ENCODE data around the gene RHOT1. TPM values are rescaled to one million over a fixed set of nuclear protein-coding genes. Genes with fewer than 3 reads are reported as not detected.
"Not testable (repeated sequence)": the region's sequence is repeated elsewhere in the genome, so short reads cannot be mapped to it uniquely, and the experiment has no call there.

Gene RHOT1
- total RNA-seq, 1 donor from 2014 or later = 26.6 TPM

- no peak for DNase-seq (ENCODE audit: low read depth in 2 of 2)
Measured at GRCh38 chr17:32159586-32160438, 17.5 kb downstream of the RHOT1 start.

GRCh38 chr17:32160526-32160925 lies 18.2 kb downstream of the RHOT1 start:
- DNase-seq (ENCODE audit: low read depth in 2 of 2) = no peak

- DNase-seq (ENCODE audit: low read depth in 2 of 2) = no peak
Measured at GRCh38 chr17:32161029-32161428, 18.7 kb downstream of the RHOT1 start.

DNA sequence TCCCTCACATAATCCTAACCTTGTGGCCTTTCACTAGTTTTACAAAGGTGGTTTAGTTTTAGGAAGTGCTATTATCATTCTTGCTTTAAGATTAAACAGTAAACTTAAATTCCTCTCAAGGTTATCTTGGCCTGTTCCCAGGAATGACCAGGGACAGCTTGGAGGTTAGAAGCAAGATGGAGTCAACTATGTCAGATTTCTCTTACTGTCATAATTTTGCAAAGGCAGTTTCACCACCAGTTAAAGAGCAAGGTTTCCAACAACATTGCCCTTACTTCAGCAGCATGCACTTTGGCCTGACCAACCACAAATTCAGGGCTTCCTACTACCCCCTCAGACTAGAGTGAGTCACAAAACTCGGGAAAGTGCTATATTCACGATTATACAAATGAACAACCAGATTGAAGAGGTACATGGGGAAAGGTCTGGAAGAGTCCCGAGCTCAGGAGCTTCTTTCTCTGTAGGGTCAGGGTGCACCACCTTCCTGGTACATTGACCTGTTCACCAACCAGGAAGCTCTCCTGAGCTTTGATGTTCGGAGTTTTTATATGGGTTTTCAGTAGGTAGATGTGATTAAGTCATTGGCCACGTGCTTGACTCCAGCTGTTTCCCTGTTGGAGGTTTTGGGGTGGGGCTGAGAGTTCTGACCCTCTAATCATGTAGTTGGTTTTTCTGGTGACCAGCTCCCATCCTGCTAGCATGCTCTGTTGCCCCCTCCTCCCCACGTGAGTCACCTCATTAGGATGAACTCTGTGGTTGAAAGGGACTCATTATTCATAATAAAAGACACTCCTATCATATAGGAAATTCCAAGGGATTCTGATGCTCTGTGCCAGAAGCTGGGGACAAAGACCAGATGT lies 19.4 kb downstream of the RHOT1 start:
- DNase-seq (ENCODE audit: low read depth in 2 of 2) = peak in 1 of 2 donors; percentile 52

- DNase-seq (ENCODE audit: low read depth in 2 of 2) = no peak
Measured at GRCh38 chr17:32174889-32175288, 32.6 kb downstream of the RHOT1 start.

GRCh38 chr17:32178679-32179078 lies 36.4 kb downstream of the RHOT1 start:
- DNase-seq (ENCODE audit: low read depth in 2 of 2) = not testable (repeated sequence)

- DNase-seq (ENCODE audit: low read depth in 2 of 2) = not testable (repeated sequence)
Measured at GRCh38 chr17:32179103-32179502, 36.8 kb downstream of the RHOT1 start.

GRCh38 chr17:32179526-32179925 lies 37.2 kb downstream of the RHOT1 start:
- not testable (repeated sequence) for DNase-seq (ENCODE audit: low read depth in 2 of 2)

DNA sequence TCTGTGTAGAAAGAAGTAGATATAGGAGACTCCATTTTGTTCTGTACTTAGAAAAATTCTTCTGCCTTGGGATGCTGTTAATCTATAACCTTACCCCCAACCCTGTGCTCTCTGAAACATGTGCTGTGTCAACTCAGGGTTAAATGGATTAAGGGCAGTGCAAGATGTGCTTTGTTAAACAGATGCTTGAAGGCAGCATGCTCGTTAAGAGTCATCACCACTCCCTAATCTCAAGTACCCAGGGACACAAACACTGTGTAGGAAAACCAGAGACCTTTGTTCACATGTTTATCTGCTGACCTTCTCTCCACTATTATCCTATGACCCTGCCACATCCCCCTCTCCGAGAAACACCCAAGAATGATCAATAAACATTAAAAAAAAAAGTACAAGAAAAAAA lies 38.0 kb downstream of the RHOT1 start:
- not testable (repeated sequence) for DNase-seq (ENCODE audit: low read depth in 2 of 2)

DNA sequence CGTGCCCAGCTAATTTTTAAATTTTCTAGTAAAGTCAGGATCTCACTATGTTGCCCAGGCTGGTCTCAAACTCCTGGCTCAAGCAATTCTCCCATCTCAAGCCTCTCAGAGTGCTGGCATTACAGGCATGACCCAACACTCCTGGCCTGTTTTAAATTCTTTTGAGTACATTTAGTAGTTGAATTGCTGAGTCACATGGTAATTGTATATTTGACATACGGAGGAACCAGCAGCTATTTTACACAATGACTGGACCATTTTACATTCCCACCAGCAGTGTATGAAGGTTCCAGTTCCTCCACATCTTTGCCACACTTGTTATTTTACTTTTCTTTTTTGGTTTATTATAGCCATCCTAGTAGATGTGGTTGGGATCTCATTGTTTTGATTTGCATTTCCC lies 43.6 kb downstream of the RHOT1 start:
- DNase-seq (ENCODE audit: low read depth in 2 of 2) = no peak

- DNase-seq (ENCODE audit: low read depth in 2 of 2) = peak in 1 of 2 donors; percentile 7
Measured at GRCh38 chr17:32187271-32187670, 45.0 kb downstream of the RHOT1 start.

DNA sequence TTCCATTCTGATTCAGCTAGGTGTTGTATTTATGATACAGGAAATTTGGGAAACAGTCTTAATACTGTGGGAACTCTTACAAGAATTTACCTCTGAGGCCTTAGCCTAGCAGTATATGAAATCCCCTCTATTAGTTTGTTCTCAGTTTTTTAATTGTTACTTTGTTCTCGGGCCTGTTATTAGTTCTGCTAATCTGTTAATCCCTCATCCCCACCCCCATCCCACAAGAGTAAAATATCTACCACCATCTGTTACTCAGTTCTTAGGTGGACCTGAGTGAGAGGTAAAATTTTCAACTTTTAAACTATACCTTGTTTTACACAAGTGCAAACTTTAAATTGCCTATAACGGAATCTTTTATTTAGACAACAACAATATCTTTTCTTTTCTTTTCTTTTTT lies 47.0 kb downstream of the RHOT1 start:
- DNase-seq (ENCODE audit: low read depth in 2 of 2) = no peak

GRCh38 chr17:32191306-32191705 lies 49.0 kb downstream of the RHOT1 start:
- DNase-seq (ENCODE audit: low read depth in 2 of 2) = peak in 1 of 2 donors; percentile 48

DNA sequence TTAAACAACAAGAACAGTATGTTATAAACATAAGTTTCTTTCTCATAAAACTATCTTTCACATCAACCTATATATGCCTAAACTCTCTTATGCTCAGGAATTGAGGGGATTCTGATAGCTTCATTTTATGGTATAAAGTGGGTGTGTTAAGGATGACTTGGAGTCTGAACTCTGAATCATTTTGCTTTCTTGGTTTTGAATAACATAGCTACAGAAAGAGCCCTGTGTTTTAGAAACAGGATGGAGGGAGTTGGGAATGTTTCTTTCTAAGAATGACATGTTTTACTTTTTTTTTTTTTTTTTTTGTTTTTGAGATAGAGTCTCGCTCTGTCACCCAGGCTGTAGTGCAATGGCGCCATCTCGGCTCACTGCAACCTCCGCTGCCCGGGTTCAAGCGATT lies 50.1 kb downstream of the RHOT1 start:
- peak in 1 of 2 donors; percentile 24 for DNase-seq (ENCODE audit: low read depth in 2 of 2)

- DNase-seq (ENCODE audit: low read depth in 2 of 2) = no peak
Measured at GRCh38 chr17:32197987-32198386, 55.7 kb downstream of the RHOT1 start.

DNA sequence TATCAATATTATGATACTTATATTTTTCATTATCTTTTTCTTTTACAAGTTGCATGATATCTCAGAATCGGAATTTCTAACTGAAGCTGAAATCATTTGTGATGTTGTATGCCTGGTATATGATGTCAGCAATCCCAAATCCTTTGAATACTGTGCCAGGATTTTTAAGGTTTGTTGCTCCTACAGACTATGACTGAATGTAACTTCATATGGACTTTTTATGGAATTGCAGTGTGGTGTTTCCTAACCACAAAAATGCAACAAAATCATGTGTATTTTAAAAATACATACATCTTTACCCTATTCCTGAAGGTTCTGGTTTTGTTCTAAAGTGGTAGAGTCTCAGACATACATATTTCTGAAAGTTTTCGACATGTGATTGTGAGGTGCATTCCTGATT lies 64.6 kb downstream of the RHOT1 start:
- no peak for DNase-seq (ENCODE audit: low read depth in 2 of 2)

DNA sequence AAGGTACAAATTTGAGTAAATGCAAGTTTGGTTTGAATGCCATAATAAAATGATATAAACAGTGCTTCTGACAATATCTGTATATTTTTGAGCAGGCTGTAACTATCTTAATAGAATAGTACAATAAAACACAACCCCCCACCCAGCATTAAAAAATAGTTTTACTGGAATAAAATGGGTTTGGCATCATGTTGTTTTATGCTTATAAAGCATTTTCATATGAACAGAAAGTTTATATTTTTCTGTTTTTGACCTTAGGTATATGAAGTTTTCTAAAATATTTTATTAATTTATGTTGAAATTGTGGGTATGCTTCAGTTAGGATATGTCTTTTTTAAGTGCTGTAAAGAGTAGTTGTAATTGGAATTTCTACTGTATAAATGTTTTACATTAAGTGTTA lies 66.1 kb downstream of the RHOT1 start:
- no peak for DNase-seq (ENCODE audit: low read depth in 2 of 2)

- DNase-seq (ENCODE audit: low read depth in 2 of 2) = no peak
Measured at GRCh38 chr17:32209608-32210007, 67.3 kb downstream of the RHOT1 start.

DNA sequence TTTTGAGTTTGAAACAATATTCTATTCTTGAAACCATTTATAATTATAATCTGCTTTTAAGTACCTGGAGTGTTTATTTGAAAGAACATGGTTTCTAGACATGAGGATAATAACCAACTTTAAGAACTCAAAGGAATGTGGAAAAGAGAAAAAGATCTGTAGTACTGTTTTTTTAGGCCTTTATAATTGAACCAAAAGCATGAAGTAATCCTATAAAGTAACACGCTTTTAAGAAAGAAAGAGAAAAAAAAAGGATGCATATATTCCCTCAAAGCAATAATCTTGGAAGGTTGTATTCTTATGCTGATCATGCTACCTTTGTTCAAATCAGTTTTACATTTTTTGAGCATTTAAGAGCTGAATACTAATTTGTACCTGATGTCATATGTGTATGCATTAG lies 69.4 kb downstream of the RHOT1 start:
- DNase-seq (ENCODE audit: low read depth in 2 of 2) = no peak

- no peak for DNase-seq (ENCODE audit: low read depth in 2 of 2)
Measured at GRCh38 chr17:32215696-32216095, 73.4 kb downstream of the RHOT1 start.

DNA sequence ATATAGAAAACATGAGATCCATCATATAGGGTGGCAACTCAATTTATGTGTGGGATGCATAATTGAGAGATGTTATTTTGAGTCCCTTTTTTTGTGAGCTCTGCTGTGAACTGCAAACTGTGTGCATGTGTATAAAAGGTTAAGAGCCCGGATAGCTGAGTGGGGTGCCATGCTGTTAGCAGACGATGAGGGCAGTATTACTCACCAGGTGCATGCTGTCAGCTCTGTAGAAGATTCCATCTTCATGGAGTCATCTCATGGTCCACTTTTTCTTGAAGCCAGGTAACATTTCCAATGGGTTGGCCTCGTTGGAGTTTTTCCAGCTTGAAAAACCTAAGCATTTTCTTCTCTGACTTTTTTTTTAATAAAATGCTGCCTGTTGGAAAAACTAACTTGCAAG lies 80.3 kb downstream of the RHOT1 start:
- DNase-seq (ENCODE audit: low read depth in 2 of 2) = no peak

GRCh38 chr17:32223703-32224102 lies 81.4 kb downstream of the RHOT1 start:
- no peak for DNase-seq (ENCODE audit: low read depth in 2 of 2)

- no peak for DNase-seq (ENCODE audit: low read depth in 2 of 2)
Measured at GRCh38 chr17:32226886-32227285, 84.6 kb downstream of the RHOT1 start.

Data from dermis microvascular lymphatic vessel endothelial cell (primary cell).